Hematopoietic multipotent progenitor cell (in vitro differentiated cells): ENCODE measurements around the gene RHOH. TPM values are rescaled to one million over a fixed set of nuclear protein-coding genes. Genes with fewer than 3 reads are reported as not detected.

Source experiments
- DNase-seq, 3 donors: peaks; one replicate each; pipeline ENCODE4 v3.0.0-alpha.2; 2011 to 2015; ENCODE audit warnings: low read depth in 2 of 3, low spot score in 2 of 3
- total RNA-seq: library from RNA; depleted of rRNA; stranded (reverse); fragments of >200 nt; gene quantifications from one replicate; pipeline ENCODE4 v1.2.3, GENCODE V29; 2012

The RHOH gene
- total RNA-seq, 1 donor, result 96.4 TPM

DNA sequence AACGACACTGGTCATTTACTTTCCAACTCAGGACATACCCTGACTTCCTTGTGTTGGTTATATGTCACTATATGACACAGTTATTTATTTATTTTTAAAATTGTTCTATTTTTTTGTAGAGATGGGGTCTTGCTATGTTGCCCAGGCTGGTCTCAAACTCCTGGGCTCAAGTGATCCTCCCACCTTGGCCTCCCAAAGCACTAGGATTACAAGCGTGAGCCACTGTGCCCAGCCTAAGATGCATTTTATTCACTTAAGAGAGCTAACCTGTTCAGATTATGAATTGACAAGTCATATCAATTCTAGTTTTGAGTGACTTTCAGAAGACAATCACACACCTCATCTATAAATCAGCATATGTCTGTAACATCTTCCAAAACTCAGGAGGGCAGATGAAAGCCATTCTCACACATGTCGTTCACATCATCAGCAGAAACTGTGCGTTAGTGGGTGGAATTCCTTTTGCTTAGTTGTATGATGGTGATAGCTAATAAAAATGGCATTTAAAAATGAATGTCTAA is 9.4 kb upstream of the RHOH start:
- no peak for DNase-seq

DNA sequence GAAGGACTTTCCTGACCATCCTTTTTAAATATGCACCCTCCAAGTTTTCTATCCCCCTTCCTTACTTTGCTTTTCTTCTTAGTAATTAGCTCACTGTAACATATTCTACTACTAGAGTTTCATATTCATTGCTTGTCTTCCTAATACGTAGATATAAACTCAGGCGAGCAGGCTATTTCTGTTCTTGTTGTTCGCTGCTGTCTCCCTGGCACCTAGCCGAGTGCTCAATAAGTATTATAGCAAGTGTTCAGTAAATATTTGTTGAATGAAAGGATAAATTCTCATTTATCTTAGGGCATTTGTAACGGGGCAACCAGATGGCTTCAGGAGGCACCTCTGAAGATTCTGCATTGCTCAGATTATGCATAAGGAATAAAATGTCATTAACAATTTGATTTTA is 6.8 kb upstream of the RHOH start:
- no peak for DNase-seq

DNA sequence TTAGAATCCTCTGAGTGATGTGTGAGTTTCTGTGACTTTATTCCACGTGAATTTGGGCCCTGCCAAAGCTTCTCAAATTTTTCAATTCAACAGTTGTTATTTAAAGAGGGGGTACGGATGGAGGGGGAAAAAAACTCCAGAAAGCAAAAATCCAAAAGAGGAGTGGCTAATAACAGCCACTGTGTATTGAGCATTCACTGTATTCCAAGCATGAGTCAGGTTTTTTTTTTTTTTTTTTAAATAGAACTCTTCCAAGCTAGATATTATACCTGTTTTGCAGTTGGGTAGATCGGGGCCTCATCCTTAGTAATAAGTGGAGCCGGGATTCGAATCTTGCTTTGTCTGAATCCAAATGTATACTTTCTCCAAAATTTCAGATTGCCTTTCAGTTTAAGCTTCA is 6.4 kb upstream of the RHOH start:
- DNase-seq, result no peak

DNA sequence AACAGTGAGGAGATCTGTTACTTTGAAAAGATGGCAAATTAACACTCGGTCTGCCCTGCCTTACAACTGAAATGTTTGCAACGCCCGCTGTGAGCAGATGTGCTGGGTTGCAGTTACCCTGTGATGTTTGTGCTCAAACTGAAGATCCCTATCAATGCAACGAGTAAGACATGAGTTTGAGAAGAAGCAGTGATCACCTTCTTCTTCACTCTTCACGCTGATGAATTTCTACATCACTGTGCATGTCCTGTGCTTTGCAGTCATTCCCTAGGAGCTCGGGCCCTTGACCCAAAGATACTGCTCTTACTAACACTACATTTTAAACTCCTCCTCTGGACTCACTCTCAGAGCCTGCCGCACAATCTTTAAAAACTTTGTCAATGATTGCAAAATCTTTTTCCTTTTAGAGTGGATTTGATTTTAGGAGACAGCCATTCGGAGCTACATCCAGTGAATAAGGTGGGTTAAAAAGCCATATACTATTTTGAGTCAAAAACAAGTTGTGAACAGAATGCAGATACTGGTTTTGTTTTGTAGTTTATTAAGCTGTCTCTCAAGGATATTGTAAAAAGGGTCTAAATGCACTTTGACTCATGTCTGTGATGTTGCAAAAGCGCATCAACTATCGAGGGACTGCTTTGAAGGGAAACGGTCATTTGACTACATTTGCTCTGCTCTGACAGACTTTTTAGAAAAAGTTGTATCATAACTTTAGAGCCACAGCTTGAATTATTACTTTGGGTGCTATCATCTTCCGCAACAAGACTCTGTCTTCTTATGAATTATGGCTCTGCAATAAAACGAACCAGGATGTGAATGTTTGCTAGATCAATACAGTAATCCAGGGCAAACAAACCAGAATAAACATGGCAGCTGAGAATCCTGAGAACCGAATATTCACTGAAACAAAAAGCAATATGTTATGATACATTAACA is 5.7 kb upstream of the RHOH start:
- DNase-seq, result no peak

DNA sequence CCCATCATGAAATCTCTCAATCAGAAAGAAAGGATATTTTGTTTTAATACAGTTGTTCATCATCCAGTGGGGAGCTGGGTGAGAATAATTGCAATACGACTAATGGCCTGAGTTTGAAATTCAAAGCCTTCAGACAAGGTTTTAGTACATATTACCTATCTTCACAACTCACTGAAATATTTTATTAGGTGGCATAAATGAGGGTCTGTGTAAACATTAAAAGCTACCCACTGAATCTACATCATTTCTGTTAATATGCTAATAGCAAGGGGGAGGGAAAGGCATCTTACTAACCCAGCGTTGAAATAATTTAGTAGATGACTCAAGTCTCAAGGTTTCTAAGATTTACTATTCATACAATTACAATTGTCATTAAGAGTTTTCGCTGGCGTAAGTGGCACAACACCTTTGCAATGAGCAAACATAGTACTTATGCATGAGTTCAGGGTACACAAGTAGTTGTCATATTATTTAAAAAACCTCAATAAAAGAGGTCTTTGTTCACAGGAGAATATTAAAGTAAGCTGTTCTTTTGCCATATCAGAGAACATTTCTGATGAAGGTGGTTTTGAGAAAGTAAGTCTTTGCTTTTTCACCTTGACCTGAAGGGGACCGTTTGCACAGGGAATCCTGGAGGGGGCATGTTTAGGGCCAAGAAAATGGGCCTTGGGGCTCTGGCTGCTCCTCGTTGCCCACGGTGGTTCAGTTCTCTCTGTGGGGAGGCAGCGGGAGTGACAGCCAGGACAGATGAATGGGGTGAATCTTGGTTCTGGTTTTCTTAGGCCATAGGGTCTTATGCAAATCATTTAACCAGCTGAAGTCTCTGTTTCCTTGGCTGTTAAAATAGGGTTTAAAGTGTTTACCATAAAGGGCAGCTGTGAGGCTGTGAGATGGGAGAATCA is 4.5 kb upstream of the RHOH start:
- no peak for DNase-seq

DNA sequence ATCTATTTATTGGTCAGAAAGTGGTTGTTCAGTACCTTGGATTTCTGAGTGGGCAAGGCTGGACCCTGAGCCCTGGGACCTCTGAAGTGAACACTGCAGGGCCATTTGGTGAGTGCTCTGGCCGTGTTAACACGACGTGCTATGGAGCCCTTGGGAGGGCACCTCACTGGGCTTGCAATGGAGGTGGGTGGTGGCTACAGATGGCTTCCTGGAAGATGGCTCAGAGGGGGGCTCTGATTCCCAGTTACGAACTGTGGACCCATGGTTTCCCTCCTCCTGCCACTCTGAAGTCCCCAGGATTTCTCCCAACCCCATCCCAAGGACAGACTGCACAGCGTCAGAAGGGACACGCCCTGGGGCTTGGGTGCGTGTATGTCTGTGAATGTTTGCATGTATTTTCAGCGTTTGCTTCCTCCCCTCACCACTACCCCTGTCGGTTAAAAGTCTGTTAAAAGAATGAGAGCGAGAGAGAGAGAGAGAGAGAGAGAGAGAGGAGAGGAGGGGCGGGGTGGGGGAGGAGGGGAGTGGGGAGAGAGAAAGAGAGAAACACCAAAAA is 3.7 kb upstream of the RHOH start:
- DNase-seq, result peak in 1 of 3 donors; percentile 74

DNA sequence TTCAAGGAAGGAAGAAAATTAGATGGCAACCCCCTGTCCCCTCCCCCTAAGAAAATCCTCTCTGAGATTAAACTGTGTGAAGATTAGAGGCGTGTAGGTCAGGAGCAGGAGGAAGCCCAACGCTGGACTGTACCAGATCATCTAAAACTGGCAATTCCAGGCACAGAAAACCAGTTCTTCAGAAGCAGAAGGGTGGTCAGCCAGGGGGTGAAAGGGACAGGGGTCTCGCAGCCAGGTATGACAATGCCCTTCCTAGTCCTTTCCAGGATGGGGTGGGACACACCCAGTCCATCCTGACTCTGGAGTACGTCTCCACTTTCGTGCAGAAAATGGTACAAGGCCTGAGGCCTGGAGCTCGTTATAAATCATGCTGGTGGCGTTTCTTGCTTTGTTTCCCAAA is 3.3 kb upstream of the RHOH start:
- no peak for DNase-seq

DNA sequence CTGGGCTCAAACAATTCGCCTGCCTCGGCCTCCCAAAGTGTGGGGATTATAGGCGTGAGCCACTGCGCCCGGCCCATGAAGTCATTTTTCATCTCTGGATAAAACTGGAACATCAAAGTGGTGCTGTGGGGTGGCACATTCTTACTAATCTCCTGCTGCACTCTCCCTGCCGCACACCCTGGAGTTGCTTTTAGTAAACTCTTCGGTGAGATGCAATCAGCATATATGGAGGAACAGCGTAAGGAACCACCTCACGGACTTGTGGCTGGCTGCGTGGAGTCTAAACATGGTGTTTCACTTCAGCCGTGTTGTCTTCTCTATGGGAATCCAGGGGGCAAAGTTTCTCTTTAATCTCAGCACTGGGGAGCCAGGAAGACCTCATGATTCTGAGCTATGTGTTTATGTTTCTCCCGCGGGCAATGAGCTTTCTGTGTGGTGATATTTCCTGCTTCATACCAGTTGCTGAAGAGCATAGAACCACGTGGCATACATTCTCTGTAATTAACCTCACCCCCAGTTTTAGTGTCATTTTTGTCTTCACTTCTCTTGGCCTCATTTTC is 2.1 kb upstream of the RHOH start:
- DNase-seq, result peak in 1 of 3 donors; percentile 47

DNA sequence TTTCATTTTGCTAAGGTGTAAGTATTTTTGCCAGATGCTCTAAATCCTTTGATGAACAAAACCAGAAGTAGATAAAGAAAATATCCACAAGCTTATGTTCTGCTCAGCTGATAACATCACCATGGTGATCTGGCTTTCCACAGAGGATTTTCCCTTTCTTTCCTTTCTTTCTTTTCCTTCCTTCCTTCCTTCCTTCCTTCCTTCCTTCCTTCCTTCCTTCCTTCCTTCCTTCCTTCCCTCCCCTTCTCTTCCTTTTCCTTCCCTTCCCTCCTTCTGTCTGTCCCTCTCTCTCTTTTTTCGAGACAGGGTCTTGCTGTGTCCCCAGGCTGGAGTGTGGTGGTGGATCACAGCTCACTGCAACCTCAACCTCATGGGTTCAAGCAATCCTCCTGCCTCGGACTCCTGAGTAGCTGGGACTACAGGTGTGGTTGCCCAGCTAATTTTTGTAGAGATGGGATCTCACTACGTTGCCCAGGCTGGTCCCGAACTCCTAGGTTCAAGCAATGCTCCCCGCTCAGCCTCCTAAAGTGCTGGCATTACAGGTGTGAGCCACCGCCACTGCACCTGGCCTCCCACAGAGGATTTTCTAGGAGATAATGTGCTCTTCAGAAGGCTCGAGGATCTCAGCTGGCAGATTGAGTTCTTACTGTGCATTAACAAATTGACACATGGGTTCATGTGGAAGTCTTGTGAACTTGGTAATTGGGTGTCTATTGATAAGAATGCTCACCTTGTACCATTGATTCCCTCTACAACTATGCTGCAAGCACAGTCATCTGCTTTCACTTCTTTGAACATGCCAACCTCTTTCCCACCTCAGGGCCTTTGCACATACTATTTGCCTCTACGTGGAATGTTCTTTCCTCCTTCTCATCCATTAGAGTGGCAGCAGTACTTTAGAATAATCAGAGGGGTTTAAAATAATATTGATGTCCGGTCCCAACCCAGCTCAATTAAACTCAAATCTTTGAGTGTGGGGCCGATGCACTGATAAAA is 1.4 kb upstream of the RHOH start:
- DNase-seq, result no peak

DNA sequence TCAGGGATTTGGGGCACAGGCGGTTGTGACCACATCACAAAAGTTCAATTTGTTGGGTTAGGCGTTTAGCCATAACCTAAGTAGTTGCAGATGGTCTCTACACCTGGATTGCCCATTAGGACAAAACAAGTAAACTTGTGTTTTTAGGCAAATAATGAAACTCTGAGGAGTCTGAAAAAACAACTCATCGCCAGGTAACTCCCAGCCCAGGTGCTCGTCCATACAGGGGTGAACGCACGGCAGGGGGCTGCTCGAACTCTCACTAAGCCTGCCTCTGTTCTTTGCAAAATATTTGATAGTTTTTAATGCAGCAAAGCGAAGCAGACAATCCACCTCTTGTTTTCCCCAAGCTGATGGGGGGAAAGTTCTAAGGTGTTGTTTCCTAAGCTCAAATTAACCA is 559 bp upstream of the RHOH start:
- DNase-seq, result no peak

DNA sequence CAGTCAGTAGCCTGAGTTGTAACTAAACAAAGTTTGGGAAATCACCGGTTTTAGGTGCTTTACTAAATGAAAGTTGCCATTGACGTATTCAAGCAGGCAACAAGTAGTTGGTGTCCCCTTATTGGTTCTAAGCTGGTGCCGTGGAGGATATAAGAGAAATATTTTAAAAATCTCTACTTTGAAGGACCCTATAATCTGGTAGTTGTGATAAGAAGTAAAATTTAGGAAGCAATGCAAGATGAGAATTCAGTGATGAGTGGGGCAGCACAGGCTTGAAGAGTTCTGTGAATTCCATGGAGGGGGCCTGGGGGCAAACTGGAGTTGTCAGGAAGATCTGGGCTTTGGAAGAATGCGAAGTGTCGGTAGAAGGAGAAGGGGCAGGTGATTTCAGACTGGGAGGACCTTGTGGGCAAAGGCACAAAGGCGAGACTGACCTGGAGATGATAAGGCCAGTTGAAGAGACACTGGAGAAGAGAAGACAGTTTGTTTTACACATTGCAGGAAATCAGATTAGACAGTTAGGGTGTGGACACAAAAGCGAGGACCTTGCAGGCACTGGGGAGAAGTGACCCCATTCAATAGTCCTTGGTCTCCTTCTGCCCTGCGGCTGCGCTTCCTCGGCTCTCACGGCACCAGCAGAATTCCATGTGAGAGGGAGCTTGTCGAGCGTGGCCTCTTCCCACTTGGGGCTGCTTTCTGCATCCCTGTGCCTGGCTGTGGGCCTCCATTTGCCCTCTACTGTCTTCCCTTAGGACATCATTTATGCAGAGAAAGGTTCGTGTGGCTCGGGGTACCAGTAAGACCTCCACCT is 1.3 kb downstream of the RHOH start:
- peak in 1 of 3 donors; percentile 63 for DNase-seq

DNA sequence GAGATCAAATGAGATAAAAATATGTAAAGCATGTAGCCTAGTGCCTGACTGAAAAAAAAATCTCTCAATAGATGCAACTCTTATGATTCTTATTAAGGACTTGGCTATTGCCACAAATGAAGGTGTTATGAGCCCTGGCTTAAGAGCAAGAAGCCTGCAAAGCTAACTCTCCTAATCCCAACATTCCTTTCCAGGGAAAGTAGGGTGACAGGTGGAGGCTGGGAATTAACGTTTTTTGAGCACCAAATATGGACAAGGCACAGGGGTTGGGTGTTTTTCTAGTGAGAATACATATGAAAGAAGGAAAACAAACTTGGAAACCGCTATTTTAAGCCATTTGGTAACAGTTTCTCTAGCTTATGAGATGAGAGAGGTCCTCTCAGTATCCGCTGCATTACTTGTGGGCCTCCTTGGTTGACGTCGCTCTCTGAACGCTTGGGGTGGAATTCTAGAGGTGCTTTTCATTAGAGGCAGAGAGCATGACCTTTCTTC is 2.4 kb downstream of the RHOH start:
- DNase-seq, result no peak

DNA sequence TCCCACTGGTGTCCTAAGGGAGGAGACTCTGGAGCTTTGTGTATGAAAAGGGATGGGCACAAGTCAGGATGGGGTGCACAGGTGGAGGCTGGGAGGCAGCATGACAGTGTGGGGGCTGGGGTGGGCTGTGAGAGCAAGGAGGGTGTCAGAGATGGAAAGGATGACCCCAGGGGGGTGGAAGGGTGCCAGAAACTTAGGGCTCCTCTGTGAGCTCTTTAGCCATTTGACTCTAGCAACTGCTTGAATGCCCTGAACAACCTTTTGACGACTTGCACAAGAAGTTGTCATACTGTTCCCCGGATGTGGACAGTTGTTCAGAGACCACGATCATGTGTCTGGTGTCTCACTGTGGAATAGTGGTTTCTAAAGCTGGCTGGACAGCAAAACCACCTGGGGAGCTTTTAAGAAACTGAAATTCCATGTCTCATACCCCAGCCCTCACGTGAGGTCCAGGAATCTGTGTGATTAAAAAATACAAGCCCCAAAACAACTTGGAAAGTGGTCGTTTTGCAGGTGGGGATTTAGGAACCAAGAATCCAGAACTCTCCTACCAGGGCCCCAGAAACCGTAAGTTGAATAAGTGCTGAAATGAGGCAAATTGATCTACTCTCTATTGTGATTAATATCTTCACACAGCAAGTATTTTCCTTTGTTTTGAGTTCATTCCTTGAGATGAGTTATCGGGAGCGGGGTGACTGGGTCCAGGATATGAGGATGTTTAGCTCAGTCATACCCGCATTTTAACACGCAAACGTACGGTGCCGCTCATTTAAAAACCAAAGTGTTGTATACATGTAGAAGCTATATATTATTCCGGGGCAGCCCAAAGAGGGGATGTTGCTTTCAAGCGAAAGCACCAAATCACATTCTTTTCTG is 3.4 kb downstream of the RHOH start:
- DNase-seq, result peak in 1 of 3 donors; percentile 37

DNA sequence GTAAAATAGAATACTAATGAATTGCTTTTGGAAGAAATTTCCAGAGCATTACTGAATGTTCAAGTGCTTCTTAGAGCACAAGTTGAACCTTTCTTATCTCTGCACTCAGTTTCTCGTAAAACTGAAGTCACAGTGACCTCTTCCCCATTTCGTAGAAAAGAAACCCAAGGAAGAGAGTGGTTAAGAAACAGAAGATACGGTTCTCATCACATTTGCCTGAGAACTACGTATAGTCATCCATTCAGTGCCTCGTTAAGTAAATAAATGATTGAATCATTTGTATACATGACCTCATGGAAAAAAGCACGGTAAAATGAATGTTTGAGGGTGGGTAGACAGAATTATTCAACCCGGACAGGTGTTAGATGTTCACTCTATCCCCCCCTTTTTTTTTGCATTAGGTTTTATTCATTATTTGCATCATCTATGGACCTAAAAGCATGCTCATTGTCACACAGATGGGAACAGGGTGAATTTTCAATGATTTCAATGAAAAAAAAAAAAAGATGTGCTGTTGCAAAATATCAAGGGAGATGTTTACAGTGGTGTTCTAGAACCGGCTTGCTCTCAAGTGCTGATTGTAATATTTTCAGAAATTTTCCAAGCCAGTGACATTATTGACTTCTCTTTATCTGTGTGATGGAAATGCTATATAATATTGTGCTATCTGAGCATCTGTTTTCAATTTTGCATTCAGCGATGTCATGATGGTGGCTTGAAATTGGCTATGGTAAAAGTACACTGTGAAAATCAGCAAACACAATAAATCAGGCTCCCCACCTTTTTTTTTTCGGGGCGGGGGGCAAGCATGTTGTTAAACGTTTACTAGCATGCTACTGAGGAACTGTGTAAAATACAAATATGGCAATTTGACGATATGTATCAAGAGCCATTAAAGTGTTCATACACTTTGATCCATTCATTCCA is 4.3 kb downstream of the RHOH start:
- peak in 1 of 3 donors; percentile 51 for DNase-seq

DNA sequence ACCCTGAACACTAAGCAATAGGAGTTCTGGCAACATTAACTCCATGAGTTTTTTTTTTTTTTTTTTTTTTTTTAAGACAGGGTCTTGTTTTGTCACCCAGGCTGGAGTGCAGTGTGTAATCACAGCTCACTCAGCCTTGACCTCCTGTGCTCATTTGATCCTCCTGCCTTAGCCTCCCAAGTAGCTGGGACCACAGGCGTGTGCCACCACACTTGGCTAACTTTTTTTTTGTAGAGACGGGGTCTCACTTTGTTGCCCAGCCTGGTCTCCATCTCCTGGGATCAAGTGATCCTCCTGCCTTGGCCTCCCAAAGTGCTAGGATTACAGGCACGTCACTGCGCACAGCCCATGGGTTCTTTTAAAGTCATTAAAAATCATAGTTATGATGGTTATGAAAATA is 5.1 kb downstream of the RHOH start:
- no peak for DNase-seq

DNA sequence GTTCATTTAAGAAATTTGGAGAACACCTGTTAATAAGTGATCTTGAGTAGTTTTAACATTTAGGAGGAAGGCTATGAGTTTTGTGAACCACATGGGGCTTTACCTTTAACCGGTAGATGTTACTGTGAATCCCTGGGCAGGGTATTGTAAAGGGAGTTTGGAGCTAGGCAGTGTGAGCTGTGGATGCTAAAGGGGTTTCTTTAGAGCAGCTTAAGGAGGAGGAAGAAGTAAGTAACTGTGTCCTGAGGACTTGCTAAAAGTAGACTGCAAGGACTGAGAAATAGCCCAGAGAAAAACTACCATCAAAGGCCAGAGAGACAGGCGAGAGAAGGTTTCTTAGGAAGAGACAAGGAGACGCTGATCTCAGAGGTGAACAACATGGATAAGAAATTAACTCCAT is 5.6 kb downstream of the RHOH start:
- no peak for DNase-seq
